Motor neuron (in vitro differentiated cells): ENCODE measurements around the gene VENTX. TPM values are rescaled to one million over a fixed set of nuclear protein-coding genes. Genes with fewer than 3 reads are reported as not detected.

ENCODE experiments used
- ATAC-seq, 8 experiments: fragments of 200-7000 bp; cut with Tn5 transposase; replicated peaks in 6 of 8; 2 replicates each; pipeline ENCODE4 v1.8.0; 2021; ENCODE audit warnings: mild to moderate bottlenecking in 8 of 8, moderate library complexity in 8 of 8
- H3K27ac ChIP-seq, 2 donors: fragments of 250-450 bp; sonication (Bioruptor Pico); 2 replicates each; pipeline ENCODE4 v1.9.0; 2021; ENCODE audit warnings: antibody characterized with exemption in 2 of 2, mild to moderate bottlenecking in 2 of 2, moderate library complexity in 1 of 2
- H3K4me1 ChIP-seq, 2 donors: fragments of 250-450 bp; sonication (Bioruptor Pico); replicated peaks in 1 of 2; 2 replicates each; pipeline ENCODE4 v1.6.1; 2021; ENCODE audit warnings: antibody characterized with exemption in 2 of 2, mild to moderate bottlenecking in 2 of 2, moderate library complexity in 1 of 2
- H3K4me3 ChIP-seq, 5 donors: fragments of 250-450 bp; sonication (Bioruptor Pico); 2 replicates each; pipeline ENCODE4 v1.9.0; 2021; ENCODE audit warnings: antibody characterized with exemption in 5 of 5, mild to moderate bottlenecking in 5 of 5, moderate library complexity in 4 of 5
- WGBS, 10 experiments: fragments of 450-650 bp; shearing (Covaris generic); methylation state at CpG; one replicate each; pipeline ENCODE4 v1.0.0; 2022; 5-methylcytosine and 5-hydroxymethylcytosine counted together
- in situ Hi-C, 9 experiments: fragments of 400-800 bp; cut with MboI; loops; one replicate each; pipeline ENCODE4 v1.15.0; 2021; ENCODE audit warnings: low sequenced_read_pairs in 9 of 9, low pct_unique_long_range_greater_than_20kb in 2 of 9; ENCODE audit not compliant: unreplicated experiment in 9 of 9
- total RNA-seq, 8 experiments: library from RNA; unstranded; fragments of 300-600 nt; gene quantifications; 2 replicates each; pipeline versions ENCODE4 v1.2.3 to v1.2.4, GENCODE V29; 2022

The VENTX gene
- total RNA-seq, 8 experiments from 2014 or later: 0.10 to 0.62 (median 0.20) TPM; not detected in 4

DNA sequence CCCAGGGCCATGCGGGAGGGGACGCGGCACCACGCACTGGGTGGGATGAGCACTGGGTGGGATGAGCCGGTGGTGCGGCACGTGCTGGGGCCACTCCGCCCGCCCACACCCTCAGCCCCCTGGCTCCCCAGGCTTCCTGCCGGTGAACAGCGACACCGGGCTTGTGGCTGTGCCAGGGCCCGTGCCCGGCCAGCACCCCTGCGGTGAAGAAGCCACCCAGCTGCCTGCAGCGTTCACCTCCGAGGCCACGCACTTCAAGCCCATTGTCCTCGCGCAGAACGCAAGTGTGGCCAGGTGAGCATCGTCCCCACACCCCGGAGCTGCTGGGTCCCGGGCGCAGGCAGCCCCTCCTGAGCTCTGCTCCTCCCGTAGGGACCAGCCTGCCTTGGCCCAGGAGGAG lies 39.4 kb upstream of the VENTX start:
- Histone ChIP-seq H3K4me3 (no peak overlapping the region), H3K27ac (no peak overlapping the region), H3K4me1 (no peaks in the 10 kb centered on the region)
- no CpG with 5 or more reads among the region's 26 CpGs for WGBS, 10 experiments
- in situ Hi-C loops: no loop called here
- ATAC-seq: no peak

DNA sequence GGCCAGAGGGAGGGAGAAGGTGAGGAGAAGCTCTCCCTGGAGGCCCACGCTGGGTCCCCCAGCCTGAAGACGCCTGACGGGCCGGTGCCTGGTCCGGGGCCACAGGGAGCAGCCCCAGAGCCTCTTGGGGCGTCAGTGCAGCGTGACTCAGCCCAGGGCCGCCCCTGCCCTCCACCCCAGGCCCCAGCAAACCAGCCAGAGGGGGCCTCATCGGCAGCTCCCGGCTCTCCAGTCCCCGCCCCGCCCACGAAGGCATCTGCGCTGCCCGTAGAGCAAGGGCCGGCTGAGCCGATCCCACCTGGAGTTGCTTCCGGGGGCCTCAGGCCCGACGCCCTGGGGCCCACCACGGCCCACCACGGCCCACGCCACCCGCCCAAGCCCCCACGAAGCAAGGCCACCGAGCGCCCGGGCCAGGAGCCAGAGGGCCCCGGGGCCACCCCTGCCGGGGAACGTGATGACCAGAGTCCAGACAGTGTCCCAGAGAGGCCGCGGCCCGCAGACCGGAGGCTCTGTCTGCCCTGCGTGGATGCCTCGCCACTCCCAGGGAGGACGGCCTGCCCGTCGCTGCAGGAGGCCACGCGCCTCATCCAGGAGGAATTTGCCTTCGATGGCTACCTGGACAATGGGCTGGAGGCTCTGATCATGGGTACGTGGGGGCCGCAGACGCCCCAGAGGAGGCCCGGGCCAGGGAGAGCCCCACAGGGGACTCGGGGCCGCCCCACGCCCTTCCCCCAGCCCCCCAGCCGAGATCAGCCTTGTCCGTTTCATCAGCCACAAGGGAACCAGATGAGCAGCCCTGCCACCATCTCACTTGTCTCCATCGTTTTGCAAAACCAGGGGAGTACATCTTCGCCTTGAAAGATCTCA lies 38.8 kb upstream of the VENTX start:
- 80 to 88% methylated on average over 1 to 5 of the region's 54 CpGs; no CpG with 5 or more reads in 8 of the 10 experiments for WGBS, 10 experiments
- H3K4me3 ChIP-seq: no peak overlapping the region
- H3K27ac ChIP-seq: no peak overlapping the region
- H3K4me1 ChIP-seq: no peaks in the 10 kb centered on the region
- in situ Hi-C loops: no loop called here
- ATAC-seq: no peak

DNA sequence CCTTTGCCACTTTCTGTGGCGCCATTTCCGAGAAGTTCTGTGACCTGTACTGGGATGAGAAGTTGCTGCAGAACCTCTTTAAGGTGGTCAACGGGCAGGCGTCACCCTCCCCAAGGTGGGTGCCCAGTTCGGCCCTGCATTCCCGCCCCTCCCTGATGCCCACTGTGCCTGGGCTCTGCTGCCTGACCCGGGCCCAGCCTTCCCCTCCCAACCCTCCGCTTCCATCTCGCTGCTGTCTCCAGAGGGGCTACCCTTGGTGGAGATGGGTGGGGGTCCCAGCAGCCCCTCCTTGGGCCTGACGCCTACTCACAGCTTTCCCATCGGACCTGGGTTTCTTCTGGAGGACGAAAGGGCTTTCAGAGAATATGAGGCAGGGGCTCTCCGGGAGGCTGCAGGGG lies 38.2 kb upstream of the VENTX start:
- in situ Hi-C loops: no loop called here
- no peak for ATAC-seq
- Histone ChIP-seq H3K27ac (no peak overlapping the region), H3K4me3 (no peak overlapping the region), H3K4me1 (no peaks in the 10 kb centered on the region)
- 60 to 100% methylated on average over 1 of the region's 13 CpGs; no CpG with 5 or more reads in 8 of the 10 experiments for WGBS, 10 experiments

DNA sequence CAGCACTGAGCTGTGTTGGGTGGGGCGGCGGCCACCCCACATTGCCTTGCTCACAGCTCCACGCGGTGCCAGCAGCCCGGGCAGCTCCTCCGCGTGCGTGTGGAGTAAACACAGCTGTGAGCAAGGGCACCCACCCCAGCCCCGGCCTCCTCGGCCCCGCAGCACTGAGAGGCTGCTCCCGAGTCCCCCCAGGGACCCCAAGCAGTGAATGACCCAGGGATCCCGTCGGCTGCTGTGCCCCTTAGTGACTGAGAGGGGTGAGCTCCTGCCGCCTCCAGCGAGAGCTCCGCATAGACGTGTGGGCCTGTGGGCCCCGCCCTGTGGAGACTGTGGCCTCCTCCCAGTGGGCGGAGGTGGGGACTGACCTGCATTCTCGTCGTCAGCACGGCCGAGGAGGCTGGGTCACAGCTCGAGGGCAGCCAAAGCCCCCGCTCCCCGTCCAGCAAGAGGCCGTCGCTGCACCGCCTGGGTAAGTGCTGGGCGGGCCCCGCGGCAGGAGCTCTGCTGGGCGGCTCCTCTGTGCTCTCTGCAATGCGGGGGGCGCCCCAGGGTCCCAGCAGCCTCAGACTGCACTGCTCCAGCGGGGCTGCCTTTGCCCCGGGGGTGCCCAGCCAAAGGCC lies 37.6 kb upstream of the VENTX start:
- Histone ChIP-seq H3K27ac (no peak overlapping the region), H3K4me3 (no peak overlapping the region), H3K4me1 (no peaks in the 10 kb centered on the region)
- in situ Hi-C loops: no loop called here
- WGBS, 10 experiments: no CpG with 5 or more reads among the region's 38 CpGs
- ATAC-seq: peak; percentile 16 to 95 (median 36)

DNA sequence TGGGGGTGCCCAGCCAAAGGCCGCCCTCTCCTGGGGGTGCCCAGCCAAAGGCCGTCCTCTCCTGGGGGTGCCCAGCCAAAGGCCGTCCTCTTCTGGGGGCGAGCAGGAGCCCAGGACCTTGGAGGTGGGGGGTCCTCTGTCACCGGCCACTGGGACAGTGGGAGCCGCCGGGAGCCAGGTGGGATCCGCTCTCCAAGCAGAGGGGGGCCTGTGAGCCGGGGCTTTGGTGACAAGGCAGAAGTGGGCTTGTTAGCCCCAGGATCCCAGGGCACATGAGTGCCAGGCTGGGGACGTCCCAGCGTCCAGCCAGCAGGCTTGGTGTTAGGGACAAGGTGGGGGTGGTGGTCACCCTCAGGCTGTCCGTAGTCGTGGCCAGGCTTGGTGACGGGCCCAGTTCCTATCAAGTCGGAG lies 37.0 kb upstream of the VENTX start:
- 90 to 100% (median 100%) methylated on average over 1 to 2 of the region's 15 CpGs; no CpG with 5 or more reads in 7 of the 10 experiments for WGBS, 10 experiments
- no peak overlapping the region for H3K27ac ChIP-seq
- ATAC-seq: no peak
- no peak overlapping the region for H3K4me3 ChIP-seq
- no peaks in the 10 kb centered on the region for H3K4me1 ChIP-seq
- in situ Hi-C loops: no loop called here

DNA sequence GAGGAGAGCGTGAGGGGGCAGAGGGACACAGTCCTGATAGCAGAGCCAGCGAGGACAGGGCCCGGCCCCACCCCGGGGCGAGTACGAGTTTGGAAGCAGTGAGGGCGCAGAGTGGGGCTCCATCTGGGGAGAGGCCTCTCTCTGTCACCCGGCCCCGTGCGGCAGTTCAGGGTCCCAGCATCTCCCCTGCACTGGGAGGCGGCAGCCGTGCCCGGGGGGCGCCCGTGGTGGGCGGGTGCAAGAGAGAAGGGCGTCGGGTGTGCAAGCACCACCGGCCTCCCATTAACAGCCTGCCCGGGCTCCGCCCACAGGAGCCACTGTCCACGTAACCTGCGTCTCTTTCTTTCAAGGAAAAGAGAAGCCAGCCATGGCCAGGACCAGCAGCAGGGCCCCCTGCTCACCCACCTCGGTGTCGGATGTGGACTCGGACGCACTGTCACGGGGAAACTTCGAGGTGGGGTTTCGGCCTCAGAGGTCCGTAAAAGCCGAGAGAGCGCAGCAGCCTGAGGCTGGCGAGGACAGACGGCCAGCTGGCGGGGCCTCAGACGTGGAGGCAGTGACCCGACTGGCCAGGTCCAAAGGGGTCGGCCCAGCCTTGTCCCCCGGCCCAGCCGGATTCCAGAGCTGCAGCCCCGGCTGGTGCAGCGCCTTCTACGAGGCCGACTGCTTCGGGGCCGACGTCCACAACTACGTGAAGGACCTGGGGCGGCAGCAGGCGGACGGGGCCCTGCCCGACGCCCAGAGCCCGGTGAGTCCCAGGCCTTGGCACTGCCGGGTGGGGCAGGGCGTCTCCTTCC lies 36.3 kb upstream of the VENTX start:
- ATAC-seq: no peak
- in situ Hi-C loops: no loop called here
- 60 to 100% (median 85%) methylated on average over 1 to 12 of the region's 57 CpGs; no CpG with 5 or more reads in 7 of the 10 experiments for WGBS, 10 experiments
- Histone ChIP-seq H3K4me3 (no peak overlapping the region), H3K27ac (no peak overlapping the region), H3K4me1 (no peaks in the 10 kb centered on the region)

DNA sequence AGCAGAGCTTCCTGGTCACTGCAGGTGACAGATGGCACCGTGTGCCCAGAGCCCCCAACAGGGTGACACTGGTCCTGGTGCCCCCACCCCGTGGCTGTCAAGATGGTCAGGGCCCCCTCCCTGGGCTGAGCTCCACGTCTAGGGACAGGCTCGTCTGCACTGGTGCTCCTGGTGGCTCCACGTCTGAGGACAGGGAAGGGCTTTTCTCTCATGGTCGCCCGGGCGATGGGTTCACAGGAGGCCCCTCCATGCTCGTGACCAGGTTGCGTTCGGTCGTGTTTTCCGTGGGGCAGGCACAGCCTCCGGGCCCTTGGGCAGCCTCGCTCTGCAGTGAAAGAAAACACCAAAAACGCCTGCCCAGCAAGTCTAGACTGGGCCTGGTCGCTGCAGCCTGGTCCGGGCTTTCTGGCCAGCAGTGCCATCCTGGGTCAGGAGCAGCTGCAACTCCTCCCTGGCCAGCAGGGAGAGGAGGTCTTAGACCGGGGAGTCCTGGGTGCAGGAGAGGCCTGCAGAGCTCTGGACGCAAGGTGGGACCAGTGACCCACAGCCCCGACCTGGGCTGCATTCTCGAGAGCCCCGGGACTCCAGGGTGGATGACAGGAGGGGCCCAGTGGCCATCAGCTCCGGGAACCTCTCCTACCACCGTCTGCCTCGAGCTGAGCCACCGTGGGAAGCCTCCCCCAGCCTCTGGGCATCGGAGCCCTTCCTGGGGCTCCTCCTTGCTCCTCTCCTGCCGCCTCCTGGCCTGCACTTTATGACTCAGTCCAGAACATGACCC lies 35.5 kb upstream of the VENTX start:
- no peak overlapping the region for H3K27ac ChIP-seq
- no peaks in the 10 kb centered on the region for H3K4me1 ChIP-seq
- H3K4me3 ChIP-seq: no peak overlapping the region
- in situ Hi-C loops: no loop called here
- ATAC-seq: peak in 4 of 8 experiments; percentile 8 to 27 (median 10)
- WGBS, 10 experiments: 53 to 86% (median 60%) methylated on average over 1 to 4 of the region's 29 CpGs; no CpG with 5 or more reads in 6 of the 10 experiments

DNA sequence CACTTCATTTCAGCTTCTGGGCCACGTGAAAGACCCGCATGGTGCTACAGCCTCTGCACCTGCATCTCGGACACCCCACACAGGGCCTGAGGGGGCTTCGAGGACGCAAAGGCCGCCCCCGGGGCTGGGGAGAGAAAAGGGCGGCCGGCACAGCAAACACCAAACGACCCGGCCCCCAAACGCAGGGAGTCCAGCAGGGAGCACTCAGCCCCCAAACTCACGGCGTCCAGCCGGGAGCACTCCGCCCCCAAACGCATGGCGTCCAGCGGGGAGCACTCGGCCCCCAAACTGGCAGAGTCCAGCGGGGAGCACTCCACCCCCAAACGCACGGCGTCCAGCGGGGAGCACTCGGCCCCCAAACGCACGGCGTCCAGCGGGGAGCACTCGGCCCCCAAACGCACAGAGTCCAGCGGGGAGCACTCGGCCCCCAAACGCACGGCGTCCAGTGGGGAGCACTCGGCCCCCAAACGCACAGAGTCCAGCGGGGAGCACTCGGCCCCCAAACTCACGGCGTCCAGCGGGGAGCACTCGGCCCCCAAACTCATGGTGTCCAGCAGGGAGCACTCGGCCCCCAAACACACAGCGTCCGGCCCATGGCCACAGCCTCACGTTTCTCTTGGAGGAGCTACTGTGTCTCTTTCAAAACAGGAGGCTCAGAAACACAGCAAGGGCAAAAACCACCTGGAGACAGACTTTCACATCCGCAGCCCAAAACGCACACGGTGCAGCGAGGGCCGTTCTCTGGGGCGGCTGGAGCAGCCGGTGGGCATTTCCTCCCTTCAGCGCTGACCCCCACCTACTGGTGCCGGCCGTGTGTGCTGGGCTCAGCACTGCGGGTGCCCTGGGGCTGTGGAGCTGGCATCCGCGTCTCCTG lies 34.6 kb upstream of the VENTX start:
- H3K4me3 ChIP-seq: no peak overlapping the region
- in situ Hi-C loops: no loop called here
- WGBS, 10 experiments: 61 to 90% (median 76%) methylated on average over 1 to 29 of the region's 62 CpGs; no CpG with 5 or more reads in 4 of the 10 experiments
- H3K4me1 ChIP-seq: no peaks in the 10 kb centered on the region
- no peak for ATAC-seq
- no peak overlapping the region for H3K27ac ChIP-seq

DNA sequence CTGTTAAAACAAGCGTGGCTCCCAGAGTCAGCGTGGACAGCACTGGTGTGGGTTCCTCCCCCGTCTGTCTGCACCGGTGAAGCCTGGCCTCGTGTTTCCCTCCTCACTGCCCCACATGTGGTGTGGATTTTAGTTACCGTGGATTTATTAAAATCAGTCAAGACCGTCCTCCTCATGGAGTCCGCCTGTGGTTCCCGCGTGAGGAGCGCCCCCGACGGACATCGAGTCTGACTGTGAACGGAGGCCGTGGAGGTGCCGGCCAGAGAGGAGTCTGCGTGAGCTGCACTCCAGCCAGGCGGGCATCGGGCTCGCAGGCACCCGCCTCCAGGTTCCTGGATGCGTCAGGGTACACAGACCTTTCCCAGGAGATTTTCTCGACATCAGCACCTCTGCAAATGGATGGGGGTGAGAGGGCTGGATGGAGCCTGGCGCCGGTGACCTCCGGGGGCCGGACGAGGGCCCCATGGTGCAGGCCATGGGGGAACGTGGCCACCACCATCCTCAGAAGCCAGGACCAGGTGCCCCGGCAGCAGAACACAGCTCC lies 33.9 kb upstream of the VENTX start:
- WGBS, 10 experiments: 71 to 73% methylated on average over 3 to 4 of the region's 31 CpGs; no CpG with 5 or more reads in 8 of the 10 experiments
- in situ Hi-C loops: no loop called here
- no peak for ATAC-seq
- H3K4me1 ChIP-seq: no peaks in the 10 kb centered on the region
- no peak overlapping the region for H3K27ac ChIP-seq
- no peak overlapping the region for H3K4me3 ChIP-seq

DNA sequence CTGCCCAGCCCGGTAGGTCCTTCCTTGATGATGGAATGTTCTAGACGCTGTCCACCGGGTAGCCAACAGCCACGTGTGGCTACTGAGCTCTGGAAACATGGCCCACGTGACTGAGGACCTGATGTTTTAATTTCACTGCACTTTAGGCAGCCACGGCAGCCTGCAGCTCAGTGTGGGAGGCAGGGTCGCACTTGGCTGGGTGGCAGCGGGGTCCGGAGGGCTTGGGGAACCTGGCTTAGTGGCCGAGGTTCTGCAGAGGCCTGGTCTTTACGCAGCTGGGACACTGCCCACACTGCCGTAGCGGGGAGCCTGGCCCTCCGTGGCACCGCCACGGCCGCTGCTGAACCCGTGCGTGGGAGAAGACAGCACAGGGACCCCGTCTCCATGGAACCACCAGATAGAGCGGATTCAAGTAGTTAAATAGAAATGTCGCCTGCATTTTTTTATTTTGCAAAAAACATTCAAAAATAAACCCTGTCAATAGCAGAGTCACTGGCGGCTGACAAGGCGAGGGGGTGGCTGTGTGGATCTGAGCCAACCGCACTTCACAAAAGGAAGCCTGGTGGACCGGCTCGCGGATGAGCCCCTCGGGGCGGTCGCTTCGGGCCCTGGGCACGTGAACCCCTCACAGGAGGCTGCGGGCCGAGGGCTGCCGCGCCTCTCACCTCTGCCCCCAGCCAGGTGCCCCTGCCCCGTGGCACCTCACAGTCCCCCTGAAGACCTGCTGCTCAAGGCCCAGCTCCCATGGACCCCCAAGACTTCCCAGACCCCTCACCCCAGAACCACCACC lies 33.2 kb upstream of the VENTX start:
- no peak for ATAC-seq
- H3K4me1 ChIP-seq: no peaks in the 10 kb centered on the region
- in situ Hi-C loops: no loop called here
- no peak overlapping the region for H3K27ac ChIP-seq
- WGBS, 10 experiments: 83 to 100% (median 100%) methylated on average over 1 to 9 of the region's 38 CpGs; no CpG with 5 or more reads in 6 of the 10 experiments
- H3K4me3 ChIP-seq: no peak overlapping the region

DNA sequence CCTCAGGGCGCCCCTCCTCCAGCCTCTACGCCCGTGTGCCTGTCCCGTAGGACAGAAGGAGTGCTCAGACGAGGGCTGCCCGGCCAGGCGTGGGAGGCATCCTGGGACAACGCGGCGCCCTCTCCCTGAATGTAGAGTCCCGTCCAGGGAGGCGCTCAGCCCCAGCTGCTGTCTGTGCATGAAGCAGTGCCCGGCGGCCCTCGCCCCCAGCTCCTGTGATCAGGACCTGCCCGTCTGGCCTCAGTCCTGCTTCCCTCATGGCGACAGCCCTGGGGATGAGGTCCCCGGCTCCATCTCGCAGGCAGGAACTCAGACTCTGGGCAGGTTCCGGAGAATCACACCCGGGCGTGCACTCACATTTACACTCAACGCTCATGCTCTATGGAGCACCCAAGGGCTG lies 32.5 kb upstream of the VENTX start:
- ATAC-seq: no peak
- H3K4me3 ChIP-seq: no peak overlapping the region
- no peaks in the 10 kb centered on the region for H3K4me1 ChIP-seq
- H3K27ac ChIP-seq: no peak overlapping the region
- 20 to 100% (median 100%) methylated on average over 1 to 2 of the region's 23 CpGs; no CpG with 5 or more reads in 7 of the 10 experiments for WGBS, 10 experiments
- in situ Hi-C loops: no loop called here
